ENCODE results near the gene HECTD2.

DNA sequence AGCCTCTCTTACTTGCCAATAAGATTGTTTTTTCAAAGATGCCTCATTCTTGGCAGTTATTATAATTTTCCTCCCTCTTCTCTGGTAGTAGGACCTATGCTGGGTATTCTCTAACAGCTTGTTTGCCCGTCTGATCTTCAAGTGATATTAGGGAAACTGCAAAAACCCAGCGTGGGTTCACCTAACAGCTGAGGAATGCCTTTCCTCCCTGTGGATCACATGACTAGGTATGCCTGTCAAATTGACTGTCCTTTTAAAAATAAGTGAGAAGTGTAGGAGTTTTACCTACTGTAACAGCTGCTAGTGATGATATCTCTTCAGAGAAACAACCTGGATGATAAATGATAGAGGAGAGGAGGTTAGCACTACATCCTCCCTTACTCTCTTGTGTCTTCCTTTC lies 22.0 kb downstream of the HECTD2 start:
- TF ChIP-seq CTBP1 (IDR thresholded peaks at IDR 0.05; ENCODE audit: borderline replicate concordance) (no peak), HDGF (IDR thresholded peaks at IDR 0.05; ENCODE audit: borderline replicate concordance) (no peak), ARNT (IDR thresholded peaks at IDR 0.05) (no peak), FOXA1 (IDR thresholded peaks at IDR 0.05) (no peak), SP1 (IDR thresholded peaks at IDR 0.05) (no peak), L3MBTL2 (conservative IDR thresholded peaks at IDR 0.05) (no peak), BHLHE40 (IDR thresholded peaks at IDR 0.05; ENCODE audit: borderline replicate concordance) (no peak)
